Measurements from ENCODE around the gene PAX8. TPM values are rescaled to one million over a fixed set of nuclear protein-coding genes. Genes with fewer than 3 reads are reported as not detected.
"Not testable (repeated sequence)": the region's sequence is repeated elsewhere in the genome, so short reads cannot be mapped to it uniquely, and the experiment has no call there.

Gene PAX8
- total RNA-seq, result 0.59 and 0.66 TPM in 2 replicates

GRCh38 chr2:113278742-113279139 is at the start of gene PAX8:
Gene PAX8, minus strand, starts transcription at chr2:113278921. Its CDS starts 527 bp downstream, at chr2:113278394.
- intact Hi-C loops (cut with micrococcal nuclease), result loop anchor here (10.0 kb wide), 1 partner anchor 226 kb away; no protein-coding TSS in a partner anchor

DNA sequence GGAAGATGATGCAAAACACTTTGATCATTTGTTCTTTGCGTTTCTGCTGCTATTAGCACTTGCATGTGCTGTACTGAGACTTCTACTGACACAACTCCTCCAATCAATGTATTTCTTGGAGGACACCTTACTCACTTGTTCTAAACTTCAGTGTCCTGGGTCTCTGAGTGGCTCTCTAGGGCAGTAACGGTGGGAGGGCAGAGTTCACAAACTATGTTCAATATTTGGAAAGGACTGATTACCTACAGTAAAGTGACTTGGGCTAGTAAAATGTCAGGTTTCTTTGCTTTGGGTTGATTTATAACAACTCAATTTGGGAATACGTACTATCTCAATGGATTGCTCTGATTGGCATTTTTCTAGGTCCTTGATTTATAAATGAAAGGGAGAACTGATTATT is 49.3 kb upstream of the PAX8 start:
- intact Hi-C loops (cut with micrococcal nuclease), result no loop called here

GRCh38 chr2:113325161-113325731 is 46.5 kb upstream of the PAX8 start:
- intact Hi-C loops (cut with micrococcal nuclease), result not testable (repeated sequence)

- intact Hi-C loops (cut with micrococcal nuclease), result no loop called here
Observed at GRCh38 chr2:113324684-113325160, 46.0 kb upstream of the PAX8 start.

- intact Hi-C loops (cut with micrococcal nuclease), result not testable (repeated sequence)
Observed at GRCh38 chr2:113323129-113323528, 44.4 kb upstream of the PAX8 start.

- intact Hi-C loops (cut with micrococcal nuclease), result not testable (repeated sequence)
Observed at GRCh38 chr2:113320106-113320505, 41.4 kb upstream of the PAX8 start.

- intact Hi-C loops (cut with micrococcal nuclease), result not testable (repeated sequence)
Observed at GRCh38 chr2:113318941-113319340, 40.2 kb upstream of the PAX8 start.

DNA sequence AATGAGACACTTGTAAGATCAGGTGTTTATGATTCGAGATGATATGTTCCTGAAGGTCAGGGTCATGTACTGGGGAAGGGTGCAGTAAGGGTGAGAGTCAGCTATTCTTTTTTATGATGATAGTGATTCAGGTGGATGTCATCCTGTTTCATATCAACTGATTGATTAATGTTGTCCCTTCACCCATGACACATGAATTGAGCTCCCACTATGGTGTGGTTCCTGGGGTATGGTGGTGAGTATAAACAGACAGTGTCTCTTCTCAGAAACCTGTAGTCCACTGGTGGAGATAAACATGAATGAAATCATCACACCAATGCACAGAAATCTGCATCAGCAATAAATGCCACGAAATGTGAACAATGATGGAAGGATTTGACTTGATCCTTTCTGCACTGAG is 37.4 kb upstream of the PAX8 start:
- intact Hi-C loops (cut with micrococcal nuclease), result no loop called here

- intact Hi-C loops (cut with micrococcal nuclease), result not testable (repeated sequence)
Observed at GRCh38 chr2:113314663-113315062, 35.9 kb upstream of the PAX8 start.

DNA sequence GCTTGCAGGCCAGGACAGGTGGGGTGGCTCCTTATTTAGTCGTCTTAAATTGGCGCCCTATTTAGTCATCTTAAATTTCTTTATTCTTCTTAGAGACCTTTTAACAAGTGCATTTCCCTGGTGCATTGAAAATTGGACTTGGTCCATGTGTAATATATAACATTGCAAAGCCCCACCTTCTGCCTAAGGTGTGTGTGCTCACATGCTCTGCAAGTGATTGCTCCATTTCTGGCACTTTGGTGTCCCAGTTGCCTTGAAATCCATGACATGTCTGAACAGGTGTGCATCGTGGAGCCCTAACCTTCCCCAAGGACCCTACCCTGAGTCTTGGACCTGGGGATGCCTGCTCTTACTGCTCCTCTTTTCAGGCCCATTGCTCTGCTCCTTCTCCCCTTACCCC is 35.5 kb upstream of the PAX8 start:
- intact Hi-C loops (cut with micrococcal nuclease), result not testable (repeated sequence)

DNA sequence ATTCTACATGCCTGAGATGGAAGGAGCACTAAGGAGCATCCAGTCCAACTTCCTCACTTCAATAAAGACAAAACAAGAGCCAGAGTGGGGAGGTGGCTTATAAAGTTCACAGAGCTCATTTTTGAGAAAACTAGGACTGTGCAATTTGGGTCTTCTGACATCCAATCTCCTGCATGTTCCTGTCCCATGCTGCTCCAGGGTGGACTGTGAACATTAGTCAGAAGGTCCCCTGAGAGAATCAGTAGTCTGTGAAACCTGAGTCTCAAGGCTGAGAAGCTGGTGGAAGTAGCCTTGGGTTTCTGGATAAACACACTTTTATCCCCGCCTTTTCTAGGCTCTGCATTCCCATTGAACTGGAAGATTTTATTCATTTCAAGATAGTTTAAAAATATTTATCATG is 33.1 kb upstream of the PAX8 start:
- intact Hi-C loops (cut with micrococcal nuclease), result not testable (repeated sequence)

GRCh38 chr2:113311191-113311590 is 32.5 kb upstream of the PAX8 start:
- intact Hi-C loops (cut with micrococcal nuclease), result not testable (repeated sequence)

DNA sequence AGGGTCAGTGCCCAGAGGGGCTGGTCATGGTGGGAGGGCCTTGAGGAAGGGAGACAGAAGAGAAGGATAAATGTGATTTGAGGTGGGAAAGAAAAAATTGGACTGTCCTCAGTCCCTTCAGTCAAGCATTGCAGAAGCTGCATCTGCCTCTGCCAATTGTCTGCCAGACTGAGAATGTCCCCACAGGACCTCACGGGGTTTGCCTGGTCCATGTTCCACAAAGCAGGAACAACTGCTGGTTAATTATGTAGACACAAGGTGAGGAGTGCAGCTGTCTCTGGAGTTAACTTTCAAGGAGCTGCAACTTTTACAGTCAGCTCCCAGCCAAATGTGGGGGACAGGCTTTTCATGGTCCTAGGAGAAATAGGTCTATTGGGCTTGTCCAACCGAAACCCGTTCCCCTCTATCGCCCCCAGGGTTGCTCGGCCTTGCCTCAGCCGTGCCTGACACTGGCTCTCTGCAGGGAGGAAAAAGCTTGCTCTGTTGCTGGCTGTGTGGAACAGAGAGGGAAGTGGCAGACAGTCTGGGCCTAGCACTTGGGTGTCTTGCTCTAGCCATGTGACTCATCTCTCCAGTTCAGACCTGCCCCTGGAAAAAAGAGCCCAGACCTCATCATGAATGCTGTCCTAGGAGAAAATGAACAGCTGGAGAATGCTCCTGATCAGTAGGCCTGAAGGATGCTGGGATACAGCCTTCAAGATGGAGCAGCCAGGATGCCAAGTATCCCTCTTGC is 31.1 kb upstream of the PAX8 start:
- intact Hi-C loops (cut with micrococcal nuclease), result no loop called here

- intact Hi-C loops (cut with micrococcal nuclease), result not testable (repeated sequence)
Observed at GRCh38 chr2:113308784-113309183, 30.1 kb upstream of the PAX8 start.

DNA sequence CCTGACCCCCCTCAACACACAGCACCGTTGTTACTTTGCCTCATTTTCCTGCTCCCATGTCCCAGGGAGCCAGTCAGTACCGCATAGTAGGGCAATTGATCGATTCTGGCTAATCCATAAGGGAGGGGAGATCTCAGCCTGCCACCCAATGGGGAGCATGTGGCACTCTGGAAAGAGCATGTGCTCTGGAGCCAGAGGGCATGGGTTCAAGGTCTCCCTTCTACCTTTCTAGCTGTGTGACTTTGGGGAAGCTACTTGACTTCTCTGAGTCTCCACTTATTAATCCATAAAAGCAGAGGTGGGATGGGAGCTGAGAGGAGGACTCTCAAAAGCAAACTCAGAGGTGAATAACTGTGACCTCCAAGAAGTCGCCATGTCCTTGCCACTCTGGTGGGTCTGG is 27.5 kb upstream of the PAX8 start:
- intact Hi-C loops (cut with micrococcal nuclease), result not testable (repeated sequence)

GRCh38 chr2:113305749-113306148 is 27.0 kb upstream of the PAX8 start:
- intact Hi-C loops (cut with micrococcal nuclease), result not testable (repeated sequence)

- intact Hi-C loops (cut with micrococcal nuclease), result no loop called here
Observed at GRCh38 chr2:113305146-113305545, 26.4 kb upstream of the PAX8 start.

DNA sequence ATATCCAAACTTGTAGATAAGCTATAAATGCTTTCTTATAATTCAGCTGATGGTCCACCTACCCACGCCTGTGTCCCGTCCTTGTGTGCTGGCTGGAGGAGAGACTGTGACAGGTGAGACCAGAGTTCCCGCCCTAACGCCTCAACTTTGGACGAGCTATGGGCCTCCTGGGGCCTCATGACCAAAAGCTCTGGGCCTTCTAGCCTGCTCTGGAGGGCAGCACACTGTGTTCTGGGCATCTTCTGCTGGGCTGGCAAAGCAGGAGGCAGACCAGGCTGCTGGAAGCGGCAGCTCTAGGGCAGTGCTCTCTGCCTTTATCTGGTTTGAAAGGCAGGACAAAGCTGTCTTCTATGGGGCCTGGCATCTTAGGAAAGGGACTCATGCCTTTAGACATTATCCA is 26.0 kb upstream of the PAX8 start:
- intact Hi-C loops (cut with micrococcal nuclease), result no loop called here

GRCh38 chr2:113302216-113302980 is 23.7 kb upstream of the PAX8 start:
- intact Hi-C loops (cut with micrococcal nuclease), result not testable (repeated sequence)

DNA sequence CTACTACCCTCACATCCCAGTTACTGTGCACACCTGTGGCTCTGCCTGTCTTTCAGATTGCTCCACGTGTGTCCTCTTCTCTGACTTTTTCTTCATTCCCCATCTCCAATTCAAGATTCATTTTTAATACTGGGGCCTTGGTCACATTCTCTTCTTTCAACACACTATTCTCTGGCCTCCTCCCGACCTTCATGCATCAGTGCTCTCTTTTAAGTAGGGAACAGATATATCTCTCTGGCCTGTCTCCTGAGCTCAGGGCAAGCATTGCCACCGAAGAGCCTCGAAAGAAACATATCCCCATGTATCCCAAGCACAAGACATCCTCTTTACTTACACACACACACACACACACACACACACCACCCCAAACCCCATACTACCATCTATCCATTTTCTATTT is 21.6 kb upstream of the PAX8 start:
- intact Hi-C loops (cut with micrococcal nuclease), result no loop called here

- intact Hi-C loops (cut with micrococcal nuclease), result loop anchor here (5.0 kb wide), 2 partner anchors 51 to 94 kb away; no protein-coding TSS in a partner anchor
Observed at GRCh38 chr2:113298176-113298575, 19.5 kb upstream of the PAX8 start.

DNA sequence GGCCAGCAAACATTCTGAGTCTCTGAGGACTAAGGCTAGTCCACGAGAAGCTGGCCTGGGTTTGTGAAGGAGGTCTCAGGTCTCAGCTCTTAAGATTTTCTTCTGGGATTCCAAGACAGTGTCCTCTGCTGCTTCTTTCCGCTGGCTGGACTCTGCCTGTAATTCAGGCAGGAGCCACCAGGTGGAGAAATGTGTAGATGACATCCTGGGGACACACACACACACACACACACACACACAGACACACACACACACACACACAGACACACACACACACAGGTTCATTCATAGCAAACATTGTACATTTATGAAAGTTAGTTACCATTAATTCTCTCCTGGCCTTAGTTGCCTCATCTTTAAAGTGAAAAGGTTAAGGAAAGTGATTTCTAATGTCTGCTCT is 18.9 kb upstream of the PAX8 start:
- intact Hi-C loops (cut with micrococcal nuclease), result loop anchor here (1.0 to 5.0 kb wide), 3 partner anchors 50 to 95 kb away; no protein-coding TSS in a partner anchor
